ENCODE data around the gene SEC14L1. TPM values are rescaled to one million over a fixed set of nuclear protein-coding genes. Genes with fewer than 3 reads are reported as not detected.

The SEC14L1 gene
- total RNA-seq, 1 experiment from 2014 or later: 81.0 TPM

DNA sequence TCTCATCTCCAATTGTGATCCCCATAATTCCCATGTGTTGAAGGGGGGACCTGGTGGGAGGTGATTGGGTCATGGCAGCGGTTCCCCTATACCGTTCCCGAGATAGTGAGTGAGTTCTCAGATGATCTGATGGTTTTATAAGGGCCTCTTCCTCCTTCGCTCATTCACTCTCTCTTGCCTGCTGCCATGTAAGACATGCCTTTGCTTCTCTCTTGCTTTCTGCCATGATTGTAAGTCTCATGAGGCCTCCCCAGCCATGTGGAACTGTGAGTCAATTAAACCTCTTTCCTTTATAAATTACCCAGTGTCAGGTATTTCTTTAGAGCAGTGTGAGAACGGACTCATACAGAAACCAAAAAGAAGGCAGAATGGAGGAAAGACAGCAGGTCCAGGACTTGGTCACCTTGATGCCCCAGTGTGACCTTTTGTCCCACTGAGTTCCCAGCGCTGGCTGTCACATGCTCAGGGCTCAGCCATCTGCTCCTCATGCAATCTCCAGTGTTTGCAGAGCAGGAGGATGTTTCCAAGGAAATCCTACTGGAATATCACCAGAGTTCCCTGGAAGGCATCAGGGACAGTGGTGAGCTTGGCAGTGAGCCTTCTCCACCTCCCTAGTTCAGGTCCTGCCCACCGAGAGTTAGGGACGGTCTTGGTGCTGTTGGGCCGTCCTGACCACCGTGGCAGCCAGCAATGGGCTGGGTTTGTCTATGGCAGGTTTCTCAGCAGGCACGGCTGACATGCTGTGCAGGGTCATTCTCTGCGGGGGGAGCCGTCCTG is 96.7 kb downstream of the SEC14L1 start (continued):
- TF ChIP-seq, protein P1, sequence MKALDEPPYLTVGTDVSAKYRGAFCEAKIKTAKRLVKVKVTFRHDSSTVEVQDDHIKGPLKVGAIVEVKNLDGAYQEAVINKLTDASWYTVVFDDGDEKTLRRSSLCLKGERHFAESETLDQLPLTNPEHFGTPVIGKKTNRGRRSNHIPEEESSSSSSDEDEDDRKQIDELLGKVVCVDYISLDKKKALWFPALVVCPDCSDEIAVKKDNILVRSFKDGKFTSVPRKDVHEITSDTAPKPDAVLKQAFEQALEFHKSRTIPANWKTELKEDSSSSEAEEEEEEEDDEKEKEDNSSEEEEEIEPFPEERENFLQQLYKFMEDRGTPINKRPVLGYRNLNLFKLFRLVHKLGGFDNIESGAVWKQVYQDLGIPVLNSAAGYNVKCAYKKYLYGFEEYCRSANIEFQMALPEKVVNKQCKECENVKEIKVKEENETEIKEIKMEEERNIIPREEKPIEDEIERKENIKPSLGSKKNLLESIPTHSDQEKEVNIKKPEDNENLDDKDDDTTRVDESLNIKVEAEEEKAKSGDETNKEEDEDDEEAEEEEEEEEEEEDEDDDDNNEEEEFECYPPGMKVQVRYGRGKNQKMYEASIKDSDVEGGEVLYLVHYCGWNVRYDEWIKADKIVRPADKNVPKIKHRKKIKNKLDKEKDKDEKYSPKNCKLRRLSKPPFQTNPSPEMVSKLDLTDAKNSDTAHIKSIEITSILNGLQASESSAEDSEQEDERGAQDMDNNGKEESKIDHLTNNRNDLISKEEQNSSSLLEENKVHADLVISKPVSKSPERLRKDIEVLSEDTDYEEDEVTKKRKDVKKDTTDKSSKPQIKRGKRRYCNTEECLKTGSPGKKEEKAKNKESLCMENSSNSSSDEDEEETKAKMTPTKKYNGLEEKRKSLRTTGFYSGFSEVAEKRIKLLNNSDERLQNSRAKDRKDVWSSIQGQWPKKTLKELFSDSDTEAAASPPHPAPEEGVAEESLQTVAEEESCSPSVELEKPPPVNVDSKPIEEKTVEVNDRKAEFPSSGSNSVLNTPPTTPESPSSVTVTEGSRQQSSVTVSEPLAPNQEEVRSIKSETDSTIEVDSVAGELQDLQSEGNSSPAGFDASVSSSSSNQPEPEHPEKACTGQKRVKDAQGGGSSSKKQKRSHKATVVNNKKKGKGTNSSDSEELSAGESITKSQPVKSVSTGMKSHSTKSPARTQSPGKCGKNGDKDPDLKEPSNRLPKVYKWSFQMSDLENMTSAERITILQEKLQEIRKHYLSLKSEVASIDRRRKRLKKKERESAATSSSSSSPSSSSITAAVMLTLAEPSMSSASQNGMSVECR (CRISPR knock-in tag; IDR thresholded peaks at IDR 0.05; ENCODE audit: borderline replicate concordance): no peak
- TF ChIP-seq, protein P2, sequence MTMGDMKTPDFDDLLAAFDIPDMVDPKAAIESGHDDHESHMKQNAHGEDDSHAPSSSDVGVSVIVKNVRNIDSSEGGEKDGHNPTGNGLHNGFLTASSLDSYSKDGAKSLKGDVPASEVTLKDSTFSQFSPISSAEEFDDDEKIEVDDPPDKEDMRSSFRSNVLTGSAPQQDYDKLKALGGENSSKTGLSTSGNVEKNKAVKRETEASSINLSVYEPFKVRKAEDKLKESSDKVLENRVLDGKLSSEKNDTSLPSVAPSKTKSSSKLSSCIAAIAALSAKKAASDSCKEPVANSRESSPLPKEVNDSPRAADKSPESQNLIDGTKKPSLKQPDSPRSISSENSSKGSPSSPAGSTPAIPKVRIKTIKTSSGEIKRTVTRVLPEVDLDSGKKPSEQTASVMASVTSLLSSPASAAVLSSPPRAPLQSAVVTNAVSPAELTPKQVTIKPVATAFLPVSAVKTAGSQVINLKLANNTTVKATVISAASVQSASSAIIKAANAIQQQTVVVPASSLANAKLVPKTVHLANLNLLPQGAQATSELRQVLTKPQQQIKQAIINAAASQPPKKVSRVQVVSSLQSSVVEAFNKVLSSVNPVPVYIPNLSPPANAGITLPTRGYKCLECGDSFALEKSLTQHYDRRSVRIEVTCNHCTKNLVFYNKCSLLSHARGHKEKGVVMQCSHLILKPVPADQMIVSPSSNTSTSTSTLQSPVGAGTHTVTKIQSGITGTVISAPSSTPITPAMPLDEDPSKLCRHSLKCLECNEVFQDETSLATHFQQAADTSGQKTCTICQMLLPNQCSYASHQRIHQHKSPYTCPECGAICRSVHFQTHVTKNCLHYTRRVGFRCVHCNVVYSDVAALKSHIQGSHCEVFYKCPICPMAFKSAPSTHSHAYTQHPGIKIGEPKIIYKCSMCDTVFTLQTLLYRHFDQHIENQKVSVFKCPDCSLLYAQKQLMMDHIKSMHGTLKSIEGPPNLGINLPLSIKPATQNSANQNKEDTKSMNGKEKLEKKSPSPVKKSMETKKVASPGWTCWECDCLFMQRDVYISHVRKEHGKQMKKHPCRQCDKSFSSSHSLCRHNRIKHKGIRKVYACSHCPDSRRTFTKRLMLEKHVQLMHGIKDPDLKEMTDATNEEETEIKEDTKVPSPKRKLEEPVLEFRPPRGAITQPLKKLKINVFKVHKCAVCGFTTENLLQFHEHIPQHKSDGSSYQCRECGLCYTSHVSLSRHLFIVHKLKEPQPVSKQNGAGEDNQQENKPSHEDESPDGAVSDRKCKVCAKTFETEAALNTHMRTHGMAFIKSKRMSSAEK (CRISPR knock-in tag; IDR thresholded peaks at IDR 0.05; ENCODE audit: borderline replicate concordance): no peak
- TF ChIP-seq RORB (CRISPR knock-in tag; IDR thresholded peaks at IDR 0.05) (no peak), NR3C1 (CRISPR knock-in tag; conservative IDR thresholded peaks at IDR 0.05; ENCODE audit: low read depth) (no peak), ETV6 (CRISPR knock-in tag; IDR thresholded peaks at IDR 0.05) (no peak), ZNF671 (CRISPR knock-in tag; IDR thresholded peaks at IDR 0.05) (no peak), IRF2 (CRISPR knock-in tag; IDR thresholded peaks at IDR 0.05; ENCODE audit: borderline replicate concordance, low read depth) (no peak), FOXK1 (CRISPR knock-in tag; IDR thresholded peaks at IDR 0.05) (no peak), TP53 (CRISPR knock-in tag; IDR thresholded peaks at IDR 0.05) (no peak)
- TF ChIP-seq, protein P3, sequence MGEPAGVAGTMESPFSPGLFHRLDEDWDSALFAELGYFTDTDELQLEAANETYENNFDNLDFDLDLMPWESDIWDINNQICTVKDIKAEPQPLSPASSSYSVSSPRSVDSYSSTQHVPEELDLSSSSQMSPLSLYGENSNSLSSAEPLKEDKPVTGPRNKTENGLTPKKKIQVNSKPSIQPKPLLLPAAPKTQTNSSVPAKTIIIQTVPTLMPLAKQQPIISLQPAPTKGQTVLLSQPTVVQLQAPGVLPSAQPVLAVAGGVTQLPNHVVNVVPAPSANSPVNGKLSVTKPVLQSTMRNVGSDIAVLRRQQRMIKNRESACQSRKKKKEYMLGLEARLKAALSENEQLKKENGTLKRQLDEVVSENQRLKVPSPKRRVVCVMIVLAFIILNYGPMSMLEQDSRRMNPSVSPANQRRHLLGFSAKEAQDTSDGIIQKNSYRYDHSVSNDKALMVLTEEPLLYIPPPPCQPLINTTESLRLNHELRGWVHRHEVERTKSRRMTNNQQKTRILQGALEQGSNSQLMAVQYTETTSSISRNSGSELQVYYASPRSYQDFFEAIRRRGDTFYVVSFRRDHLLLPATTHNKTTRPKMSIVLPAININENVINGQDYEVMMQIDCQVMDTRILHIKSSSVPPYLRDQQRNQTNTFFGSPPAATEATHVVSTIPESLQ (CRISPR knock-in tag; IDR thresholded peaks at IDR 0.05): no peak

DNA sequence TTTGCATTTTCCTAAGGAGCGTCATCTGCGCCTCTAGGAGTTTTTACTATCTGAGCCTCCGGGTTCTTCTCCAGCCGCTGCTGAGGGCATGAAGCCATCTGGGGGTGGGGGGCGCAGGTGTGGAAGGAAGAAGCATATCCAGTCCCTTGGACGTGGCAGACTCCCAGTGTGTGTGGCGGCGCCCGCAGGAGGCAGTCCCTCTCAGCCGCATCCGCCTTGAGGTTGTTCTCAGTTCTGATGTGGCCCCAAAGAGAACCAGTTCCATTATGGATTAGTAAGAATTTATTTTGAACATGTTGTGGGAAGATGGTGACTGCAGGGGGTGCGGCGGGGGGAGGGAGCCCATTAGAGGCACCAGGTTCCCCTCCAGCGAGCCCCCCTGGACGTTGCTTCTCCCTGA is 100.2 kb downstream of the SEC14L1 start:
- ATAC-seq (no peak), DNase-seq (ENCODE audit: low spot score) (no peak)
- TF ChIP-seq ETV6 (CRISPR knock-in tag; IDR thresholded peaks at IDR 0.05): no peak
- no peaks in the 10 kb centered on the region for H3K27me3 Mint-ChIP-seq (ENCODE audit: low read depth)
- no peak overlapping the region for H3K27ac Mint-ChIP-seq
- CTCF ChIA-PET: interaction anchor here (0.7 kb wide), 2 partner anchors 174 to 298 kb away, joined by 3 to 4 read pairs; no protein-coding TSS in a partner anchor
- no peaks in the 10 kb centered on the region for H3K36me3 Mint-ChIP-seq
- POLR2A ChIA-PET: no interaction called here
- H3K4me3 Mint-ChIP-seq: no peak overlapping the region
- no peaks in the 10 kb centered on the region for H3K4me1 Mint-ChIP-seq
- H3K9me3 Mint-ChIP-seq: no peaks in the 10 kb centered on the region

DNA sequence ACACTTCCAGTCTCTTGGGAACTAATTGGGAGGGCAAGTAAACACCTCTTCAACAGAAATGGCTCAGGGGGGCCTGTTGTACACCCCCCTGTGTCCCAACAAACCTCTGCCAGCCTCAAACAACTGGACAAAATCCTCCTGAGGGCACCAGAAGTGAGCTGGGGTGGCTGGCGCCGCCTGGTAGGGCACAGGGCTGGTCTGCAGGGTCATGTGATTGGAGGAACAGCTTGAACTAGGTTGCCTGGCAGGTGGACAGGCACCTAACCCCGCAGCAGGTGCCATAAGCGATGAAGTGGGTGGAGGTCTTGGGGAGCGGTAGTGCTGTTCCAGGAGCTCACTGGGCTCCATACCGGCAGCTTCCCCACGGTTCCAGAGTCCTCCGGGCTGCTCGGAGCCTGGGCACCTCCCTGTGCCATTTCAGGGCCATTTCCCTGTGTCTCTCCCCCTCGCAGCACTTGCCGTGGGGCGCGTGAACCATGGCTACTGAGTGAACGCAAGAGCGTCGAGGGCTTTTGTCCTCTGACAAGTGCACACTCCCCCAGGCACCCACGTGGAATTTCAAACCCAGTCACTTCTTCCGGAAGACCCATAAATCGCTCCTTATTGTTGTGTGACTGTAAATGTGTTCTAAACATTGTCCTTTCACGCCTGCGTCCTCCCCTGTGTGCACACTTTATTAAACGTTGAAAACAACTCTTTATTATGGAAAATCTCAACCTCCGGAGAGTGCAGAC is 101.5 kb downstream of the SEC14L1 start:
- no peak overlapping the region for H3K27ac Mint-ChIP-seq
- H3K36me3 Mint-ChIP-seq: no peaks in the 10 kb centered on the region
- ChIA-PET POLR2A (no interaction called here), CTCF (interaction anchor here (0.6 to 0.8 kb wide), 2 partner anchors 27 to 157 kb away, joined by 4 to 5 read pairs; no protein-coding TSS in a partner anchor)
- H3K4me1 Mint-ChIP-seq: peaks cover 4% of the 10 kb centered on the region; the same call in 1 of the 2 replicates
- DNase-seq (ENCODE audit: low spot score) (no peak), ATAC-seq (no peak)
- no peaks in the 10 kb centered on the region for H3K9me3 Mint-ChIP-seq
- no peak overlapping the region for H3K4me3 Mint-ChIP-seq
- H3K27me3 Mint-ChIP-seq (ENCODE audit: low read depth): peaks cover under 1% of the 10 kb centered on the region
- TF ChIP-seq, protein P4, sequence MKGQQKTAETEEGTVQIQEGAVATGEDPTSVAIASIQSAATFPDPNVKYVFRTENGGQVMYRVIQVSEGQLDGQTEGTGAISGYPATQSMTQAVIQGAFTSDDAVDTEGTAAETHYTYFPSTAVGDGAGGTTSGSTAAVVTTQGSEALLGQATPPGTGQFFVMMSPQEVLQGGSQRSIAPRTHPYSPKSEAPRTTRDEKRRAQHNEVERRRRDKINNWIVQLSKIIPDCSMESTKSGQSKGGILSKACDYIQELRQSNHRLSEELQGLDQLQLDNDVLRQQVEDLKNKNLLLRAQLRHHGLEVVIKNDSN (CRISPR knock-in tag; IDR thresholded peaks at IDR 0.05): peak; percentile 17; the same call in 1 of the 2 replicates
- TF ChIP-seq RORB (CRISPR knock-in tag; IDR thresholded peaks at IDR 0.05): no peak
- TF ChIP-seq, protein P5, sequence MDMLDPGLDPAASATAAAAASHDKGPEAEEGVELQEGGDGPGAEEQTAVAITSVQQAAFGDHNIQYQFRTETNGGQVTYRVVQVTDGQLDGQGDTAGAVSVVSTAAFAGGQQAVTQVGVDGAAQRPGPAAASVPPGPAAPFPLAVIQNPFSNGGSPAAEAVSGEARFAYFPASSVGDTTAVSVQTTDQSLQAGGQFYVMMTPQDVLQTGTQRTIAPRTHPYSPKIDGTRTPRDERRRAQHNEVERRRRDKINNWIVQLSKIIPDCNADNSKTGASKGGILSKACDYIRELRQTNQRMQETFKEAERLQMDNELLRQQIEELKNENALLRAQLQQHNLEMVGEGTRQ (CRISPR knock-in tag; IDR thresholded peaks at IDR 0.05): peak; percentile 51; the same call in 1 of the 2 replicates

Measured in WTC11 (cell line).